NT2/D1 (cell line): ENCODE measurements around the gene CD46.

ENCODE experiments used
- DNase-seq: peaks from one replicate; pipeline ENCODE4 v3.0.0-alpha.2; 2011; ENCODE audit warnings: low read depth, low spot score
- H3K27me3 ChIP-seq: 2 replicates; pipeline ENCODE4 v1.6.0; 2011; ENCODE audit warnings: mild to moderate bottlenecking; ENCODE audit not compliant: insufficient read length, insufficient read depth
- H3K36me3 ChIP-seq: 2 replicates; pipeline ENCODE4 v1.6.1; 2011; ENCODE audit warnings: mild to moderate bottlenecking, low read length, mixed read lengths; ENCODE audit not compliant: insufficient read depth, insufficient read length
- H3K4me1 ChIP-seq: 2 replicates; pipeline ENCODE4 v1.5.1; 2011; ENCODE audit not compliant: insufficient read depth, insufficient read length
- H3K4me3 ChIP-seq: 2 replicates; pipeline ENCODE4 v1.5.1; 2011; ENCODE audit warnings: low read depth; ENCODE audit not compliant: insufficient read length
- H3K9ac ChIP-seq: 2 replicates; pipeline ENCODE4 v1.6.0; 2011; ENCODE audit warnings: low read depth; ENCODE audit not compliant: insufficient read length
- H3K9me3 ChIP-seq: 2 replicates; pipeline ENCODE4 v1.5.1; 2011; ENCODE audit warnings: mild to moderate bottlenecking, low read length; ENCODE audit not compliant: insufficient read depth
- SUZ12 ChIP-seq: IDR thresholded peaks from 2 replicates; pipeline ENCODE4 v1.6.1; 2011; ENCODE audit not compliant: insufficient read length, insufficient read depth; ENCODE audit errors: extremely low read depth
- YY1 ChIP-seq: IDR thresholded peaks from 2 replicates; pipeline ENCODE4 v1.6.1; 2011; ENCODE audit not compliant: insufficient read length, insufficient read depth
- ZNF274 ChIP-seq: IDR thresholded peaks from 2 replicates; pipeline ENCODE4 v1.6.1; 2011; ENCODE audit warnings: mild to moderate bottlenecking, low read depth, low read length

The CD46 gene

GRCh38 chr1:207810606-207811295 is 58.9 kb downstream of the CD46 start:
- Histone ChIP-seq H3K27me3 (no peaks in the 10 kb centered on the region), H3K9me3 (no peaks in the 10 kb centered on the region), H3K9ac (no peak overlapping the region), H3K36me3 (peaks cover 10% of the 10 kb centered on the region), H3K4me1 (no peaks in the 10 kb centered on the region), H3K4me3 (no peak overlapping the region)
- DNase-seq, result no peak
- no peak for TF ChIP-seq ZNF274

GRCh38 chr1:207811319-207811718 is 59.5 kb downstream of the CD46 start:
- Histone ChIP-seq H3K9ac (no peak overlapping the region), H3K36me3 (peaks cover 10% of the 10 kb centered on the region), H3K27me3 (no peaks in the 10 kb centered on the region), H3K9me3 (no peaks in the 10 kb centered on the region), H3K4me3 (no peak overlapping the region), H3K4me1 (no peaks in the 10 kb centered on the region)
- no peak for DNase-seq
- TF ChIP-seq YY1 (no peak), SUZ12 (no peak), ZNF274 (no peak)

- Histone ChIP-seq H3K27me3 (no peaks in the 10 kb centered on the region), H3K9ac (no peak overlapping the region), H3K4me3 (no peak overlapping the region), H3K4me1 (no peaks in the 10 kb centered on the region), H3K9me3 (no peaks in the 10 kb centered on the region), H3K36me3 (peaks cover 8% of the 10 kb centered on the region)
- TF ChIP-seq YY1 (no peak), ZNF274 (no peak), SUZ12 (no peak)
- peak; percentile 20 for DNase-seq
Measured at GRCh38 chr1:207811920-207812720, 60.3 kb downstream of the CD46 start.

- H3K9ac ChIP-seq, result no peak overlapping the region
- H3K4me3 ChIP-seq, result no peak overlapping the region
- peaks cover 4% of the 10 kb centered on the region for H3K36me3 ChIP-seq
- DNase-seq, result no peak
- H3K27me3 ChIP-seq, result no peaks in the 10 kb centered on the region
- TF ChIP-seq ZNF274, result no peak
- TF ChIP-seq YY1, result no peak
- TF ChIP-seq SUZ12, result no peak
- no peaks in the 10 kb centered on the region for H3K9me3 ChIP-seq
- H3K4me1 ChIP-seq, result no peaks in the 10 kb centered on the region
Measured at GRCh38 chr1:207812778-207813511, 61.1 kb downstream of the CD46 start.

GRCh38 chr1:207813512-207813881 is 61.6 kb downstream of the CD46 start:
- H3K27me3 ChIP-seq, result no peaks in the 10 kb centered on the region
- H3K9me3 ChIP-seq, result no peaks in the 10 kb centered on the region
- no peak for DNase-seq
- TF ChIP-seq YY1 (no peak), ZNF274 (no peak)
- peaks cover 4% of the 10 kb centered on the region for H3K36me3 ChIP-seq
- H3K9ac ChIP-seq, result no peak overlapping the region
- no peak overlapping the region for H3K4me3 ChIP-seq
- no peaks in the 10 kb centered on the region for H3K4me1 ChIP-seq

- no peaks in the 10 kb centered on the region for H3K4me1 ChIP-seq
- no peak for TF ChIP-seq SUZ12
- no peak for TF ChIP-seq YY1
- no peak for TF ChIP-seq ZNF274
- no peak overlapping the region for H3K4me3 ChIP-seq
- no peaks in the 10 kb centered on the region for H3K9me3 ChIP-seq
- H3K36me3 ChIP-seq, result peaks cover 4% of the 10 kb centered on the region
- DNase-seq, result no peak
- H3K27me3 ChIP-seq, result no peaks in the 10 kb centered on the region
- H3K9ac ChIP-seq, result no peak overlapping the region
Measured at GRCh38 chr1:207813946-207814345, 62.1 kb downstream of the CD46 start.

GRCh38 chr1:207814469-207814868 is 62.6 kb downstream of the CD46 start:
- TF ChIP-seq YY1 (no peak), SUZ12 (no peak), ZNF274 (no peak)
- no peak for DNase-seq
- Histone ChIP-seq H3K36me3 (peaks cover 2% of the 10 kb centered on the region), H3K9me3 (no peaks in the 10 kb centered on the region), H3K4me1 (peaks cover 4% of the 10 kb centered on the region), H3K4me3 (no peak overlapping the region), H3K27me3 (no peaks in the 10 kb centered on the region), H3K9ac (no peak overlapping the region)
